GM19397 (cell line): ENCODE results near the gene JPT1.

Experiments
- ATAC-seq: cut with Tn5 transposase; IDR thresholded peaks from one replicate; pipeline ENCODE4 v1.9.1; 2021; ENCODE audit warnings: mild to moderate bottlenecking, moderate library complexity; ENCODE audit not compliant: unreplicated experiment

JPT1 gene

DNA sequence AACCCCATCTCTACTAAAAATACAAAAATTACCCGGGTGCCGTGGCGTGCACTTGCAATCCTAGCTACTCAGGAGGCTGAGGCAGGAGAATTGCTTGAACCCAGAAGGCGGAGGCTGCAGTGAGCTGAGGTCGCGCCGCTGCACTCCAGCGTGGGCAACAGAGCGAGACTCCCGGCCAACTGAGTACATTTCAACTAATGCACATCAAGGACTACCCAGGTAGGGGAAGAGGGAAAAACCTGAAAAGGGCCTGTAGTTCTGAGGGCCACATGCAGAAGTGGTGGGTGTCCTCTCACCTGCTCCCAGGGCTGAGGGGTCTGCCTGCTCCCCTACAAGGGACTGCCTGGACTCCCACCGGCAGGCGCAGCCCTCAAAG, 67.1 kb downstream of the JPT1 start:
- ATAC-seq: no peak

DNA sequence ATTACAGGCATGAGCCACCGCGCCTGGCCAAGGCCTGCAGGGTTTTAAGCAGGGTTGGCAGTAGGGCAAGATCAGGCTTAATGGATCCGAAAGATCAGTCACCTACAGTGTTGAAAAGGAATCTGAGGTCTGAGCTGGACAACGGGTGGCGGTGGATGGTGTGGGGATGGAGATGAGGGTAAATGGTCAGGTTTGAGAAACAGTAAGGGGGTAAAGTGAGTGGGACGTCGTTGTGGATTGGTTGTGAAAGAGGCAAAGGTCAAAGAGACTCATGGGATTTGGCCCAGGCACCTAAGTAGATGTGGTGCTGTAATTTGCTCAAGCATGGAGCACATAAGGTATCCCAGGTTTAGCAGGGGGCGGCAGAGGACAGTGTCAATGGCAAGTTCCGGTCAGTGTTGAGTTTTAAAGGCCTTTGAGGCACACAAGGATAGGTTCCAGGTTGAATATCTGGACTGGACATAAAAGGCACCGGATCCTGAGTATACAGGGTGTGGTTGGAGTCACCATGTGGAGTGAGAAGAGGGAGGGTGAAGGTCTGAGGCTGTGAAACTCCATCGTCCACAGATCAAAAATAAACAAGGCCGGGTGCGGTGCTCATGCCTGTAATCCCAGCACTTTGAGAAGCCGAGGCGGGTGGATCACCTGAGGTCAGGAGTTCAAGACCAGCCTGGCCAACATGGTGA, 67.7 kb downstream of the JPT1 start:
- ATAC-seq: no peak
